Measurements from ENCODE around the gene ARHGAP33.

GRCh38 chr19:35805526-35806102, 30.2 kb downstream of the ARHGAP33 start:
- TF ChIP-seq CTCF (IDR thresholded peaks at IDR 0.05 in 2 of 3, conservative IDR thresholded peaks at IDR 0.05 in 1 of 3; ENCODE audit: control insufficient read depth in 2 of 3, extremely low read depth in 1 of 3, insufficient read depth in 1 of 3, low read depth in 3 of 3, low read length in 3 of 3) = no peak
- TF ChIP-seq POLR2A (IDR thresholded peaks at IDR 0.05; ENCODE audit: low read depth, low read length) = no peak
- no peak for TF ChIP-seq NRF1 (conservative IDR thresholded peaks at IDR 0.05; ENCODE audit: low read depth, low read length)
- TF ChIP-seq ZNF274 (IDR thresholded peaks at IDR 0.05; ENCODE audit: insufficient read depth, insufficient read length) = no peak
- TF ChIP-seq EZH2 (IDR thresholded peaks at IDR 0.05; ENCODE audit: borderline replicate concordance, control insufficient read depth, low read depth, low read length) = no peak
- no peak for TF ChIP-seq ZNF622 (IDR thresholded peaks at IDR 0.05)
- no peak for TF ChIP-seq GABPA (IDR thresholded peaks at IDR 0.05; ENCODE audit: low read depth)
- TF ChIP-seq BRCA1 (IDR thresholded peaks at IDR 0.05; ENCODE audit: low read depth, low read length) = no peak
- TF ChIP-seq E2F4 (IDR thresholded peaks at IDR 0.05; ENCODE audit: low read depth, low read length) = no peak
- TF ChIP-seq BCL3 (IDR thresholded peaks at IDR 0.05; ENCODE audit: borderline replicate concordance, insufficient read depth, low read depth, low read length, poor library complexity, severe bottlenecking) = no peak
- TF ChIP-seq RB1 (IDR thresholded peaks at IDR 0.05; ENCODE audit: borderline replicate concordance) = no peak
